GM12878 (cell line): Measurements from ENCODE around the gene SLC24A4. TPM values are rescaled to one million over a fixed set of nuclear protein-coding genes. Genes with fewer than 3 reads are reported as not detected.

ENCODE experiments used
- ATAC-seq: fragments of 200-7000 bp; cut with Tn5 transposase; 3 replicates; pipeline ENCODE4 v1.9.1; 2020; ENCODE audit warnings: mild to moderate bottlenecking, moderate library complexity
- BruUV-seq: library from RNA; stranded (reverse); fragments of 400-500 nt; replicated peaks from 2 replicates; lab custom pipeline; 2021; lab: Mats Ljungman, UMichigan
- CTCF ChIA-PET: fragments of 300-600 bp; sonication (Branson Sonifier 250); formaldehyde crosslinking; extraction: SDS; loops from one replicate; lab custom pipeline; 2021; ENCODE audit warnings: inconsistent platforms; lab: Yijun Ruan, JAX
- POLR2A ChIA-PET: fragments of 350-600 bp; formaldehyde crosslinking; extraction: SDS; loops from one replicate; lab custom pipeline; 2021; ENCODE audit warnings: inconsistent platforms; lab: Charles Lee
- RAD21 ChIA-PET: fragments of 300-600 bp; sonication (Branson Sonifier 250); formaldehyde crosslinking; loops from one replicate; lab custom pipeline; 2023; ENCODE audit warnings: antibody characterized with exemption; ENCODE audit not compliant: unreplicated experiment; lab: Charles Lee
- SMC1A ChIA-PET: fragments of 300-600 bp; sonication (Branson Sonifier 250); formaldehyde crosslinking; loops from one replicate; lab custom pipeline; 2023; ENCODE audit not compliant: unreplicated experiment, uncharacterized antibody; lab: Charles Lee
- DNase-seq: peaks from one replicate; pipeline ENCODE4 v3.0.0-alpha.2; 2011; ENCODE audit warnings: low read depth, low spot score
- FAIRE-seq: peaks from 3 replicates; lab custom pipeline; 2011; peaks lifted over from hg19 to GRCh38; lab: Jason Lieb, UNC
- H2AFZ ChIP-seq: 2 replicates; pipeline ENCODE4 v1.6.0; 2011; ENCODE audit warnings: low read depth, low read length, control low read depth; ENCODE audit not compliant: control insufficient read depth
- H3K27ac ChIP-seq: 2 replicates; pipeline ENCODE4 v1.5.1; 2011; ENCODE audit warnings: control low read depth; ENCODE audit not compliant: control insufficient read depth, insufficient read depth
- H3K27me3 ChIP-seq, 2 experiments: replicated peaks in 1 of 2; 2 replicates each; pipeline versions ENCODE4 v1.6.0 to v1.6.1; 2011; ENCODE audit warnings: low read length in 1 of 2; ENCODE audit not compliant: control insufficient read depth in 2 of 2, insufficient read depth in 2 of 2
- H3K36me3 ChIP-seq, 2 experiments: 2 replicates each; pipeline ENCODE4 v1.5.1; 2011; ENCODE audit warnings: low read length in 1 of 2; ENCODE audit not compliant: control insufficient read depth in 2 of 2, insufficient read depth in 2 of 2
- H3K4me1 ChIP-seq: 2 replicates; pipeline ENCODE4 v1.6.1; 2011; ENCODE audit warnings: mild to moderate bottlenecking, low read length, moderate library complexity, mixed read lengths; ENCODE audit not compliant: control insufficient read depth, insufficient read depth
- H3K4me2 ChIP-seq: 2 replicates; pipeline ENCODE4 v1.6.0; 2011; ENCODE audit warnings: control low read depth; ENCODE audit not compliant: control insufficient read depth, insufficient read depth
- H3K4me3 ChIP-seq: fragments of 200-600 bp; sonication (generic); 2 replicates; pipeline ENCODE4 v1.5.1; 2016
- H3K79me2 ChIP-seq: 2 replicates; pipeline ENCODE4 v1.6.0; 2011; ENCODE audit warnings: low read length; ENCODE audit not compliant: control insufficient read depth, insufficient read depth
- H3K9ac ChIP-seq: 2 replicates; pipeline ENCODE4 v1.8.0; 2011; ENCODE audit warnings: low read length, control low read depth, mixed read lengths; ENCODE audit not compliant: control insufficient read depth, insufficient read depth
- H3K9me3 ChIP-seq: replicated peaks from 3 replicates; pipeline ENCODE4 v1.5.1; 2011; ENCODE audit warnings: mild to moderate bottlenecking, low read length; ENCODE audit not compliant: control insufficient read depth, insufficient read depth
- H4K20me1 ChIP-seq: 2 replicates; pipeline ENCODE4 v1.6.0; 2011; ENCODE audit not compliant: control insufficient read depth, insufficient read depth
- CBFB ChIP-seq: IDR thresholded peaks from 2 replicates; pipeline ENCODE4 v1.6.1; 2016; ENCODE audit warnings: antibody characterized with exemption, low read depth
- CREM ChIP-seq: IDR thresholded peaks from 2 replicates; pipeline ENCODE4 v1.6.1; 2014; ENCODE audit warnings: antibody characterized with exemption, low read depth
- EZH2 ChIP-seq: IDR thresholded peaks from 2 replicates; pipeline ENCODE4 v1.6.1; 2012; ENCODE audit warnings: low read depth, mild to moderate bottlenecking, control low read depth, inconsistent platforms, low read length, borderline replicate concordance; ENCODE audit not compliant: control insufficient read depth
- HSF1 ChIP-seq: fragments of 150-350 bp; IDR thresholded peaks from 2 replicates; pipeline ENCODE4 v1.6.1; 2014; ENCODE audit warnings: mild to moderate bottlenecking, low read depth, low read length
- MEF2B ChIP-seq: fragments of 450-650 bp; IDR thresholded peaks from 2 replicates; pipeline ENCODE4 v1.6.1; 2018; ENCODE audit warnings: mild to moderate bottlenecking, moderate library complexity; ENCODE audit not compliant: partially characterized antibody, poor library complexity, severe bottlenecking
- SREBF1 ChIP-seq: IDR thresholded peaks from 2 replicates; pipeline ENCODE4 v1.6.1; 2012; ENCODE audit warnings: mild to moderate bottlenecking, low read length
- ZBTB11 ChIP-seq: fragments of 450-650 bp; formaldehyde crosslinking; IDR thresholded peaks from 2 replicates; pipeline ENCODE4 v1.5.0; 2022; ENCODE audit warnings: mild to moderate bottlenecking, missing genetic modification characterization
- ZNF24 ChIP-seq: fragments of 450-650 bp; IDR thresholded peaks from 2 replicates; pipeline ENCODE4 v1.6.1; 2017; ENCODE audit warnings: antibody characterized with exemption, mild to moderate bottlenecking
- ZNF274 ChIP-seq: IDR thresholded peaks from one replicate; pipeline ENCODE4 v1.8.0; 2011; ENCODE audit not compliant: insufficient read length, insufficient read depth
- ZNF384 ChIP-seq: IDR thresholded peaks from 2 replicates; pipeline ENCODE4 v1.6.1; 2012; ENCODE audit warnings: low read depth, mild to moderate bottlenecking, low read length, improper control_type of control experiment, borderline replicate concordance
- WGBS: methylation state at CpG from one replicate; pipeline ENCODE4 v1.1.6; 2016; ENCODE audit warnings: low lambda C conversion rate; ENCODE audit not compliant: insufficient replicate concordance, insufficient coverage; ENCODE audit errors: missing lambda C conversion rate; 5-methylcytosine and 5-hydroxymethylcytosine counted together
- in situ Hi-C: fragments of 300-500 bp; cut with MboI; formaldehyde crosslinking; loops from 9 replicates; pipeline ENCODE4 v1.14.3; 2018; ENCODE audit warnings: mixed read lengths
- intact Hi-C: fragments of 100-400 bp; cut with micrococcal nuclease; formaldehyde crosslinking; loops from one replicate; pipeline ENCODE4 v1.14.2; 2022; ENCODE audit not compliant: unreplicated experiment
- polyA plus RNA-seq, 11 experiments: library from polyadenylated mRNA; depleted of rRNA in 4 of 11; unstranded in 6 of 11; stranded (reverse) in 5 of 11; fragments of >200 nt; fragmentation: Nextera tagmentation in 4 of 11; fragmentation: Illumina TruSeq in 1 of 11; extraction: Ambion mirVana in 4 of 11; extraction: Trizol in 1 of 11; gene quantifications; 1 replicate in 1 of 11; 2 replicates in 10 of 11; pipeline versions ENCODE4 v1.2.1 to v1.2.3, GENCODE V29; 2011 to 2016; ENCODE audit warnings: inconsistent platforms in 2 of 11, missing spikeins in 2 of 11, low read depth in 1 of 11
- total RNA-seq, 4 experiments: library from RNA; depleted of rRNA in 3 of 4; stranded (reverse); fragments of >200 nt in 3 of 4; fragmentation: Illumina TruSeq in 1 of 4; extraction: Trizol in 1 of 4; gene quantifications; 2 replicates each; pipeline versions ENCODE4 v1.2.1 to v1.2.3, GENCODE V29; 2013 to 2021

SLC24A4 gene
- total and polyA plus RNA-seq, 10 of the 15 experiments (the other 5 are each of a cell fraction or from before 2014, with no cell fraction given): under 0.01 to 0.46 (median 0.04) TPM; not detected in 5

- TF ChIP-seq ZBTB11 (no peak), ZNF274 (no peak), SREBF1 (no peak), HSF1 (no peak)
Measured at GRCh38 chr14:92471919-92472318, 149.0 kb downstream of the SLC24A4 start (continued).

GRCh38 chr14:92472860-92473259, 149.9 kb downstream of the SLC24A4 start:
- WGBS: 39% methylated on average over 1 of the region's 1 CpG
- H3K27ac ChIP-seq: no peak overlapping the region
- no peaks in the 10 kb centered on the region for H3K79me2 ChIP-seq
- DNase-seq (no peak), ATAC-seq (no peak; the same call in 2 of the 3 replicates), FAIRE-seq (no peak)
- H3K36me3 ChIP-seq: no peaks in the 10 kb centered on the region
- no peak overlapping the region for H3K4me3 ChIP-seq
- H2AFZ ChIP-seq: no peak overlapping the region
- in situ Hi-C loops (no loop called here), intact Hi-C loops (no loop called here)
- no peak overlapping the region for H3K9ac ChIP-seq
- ChIA-PET SMC1A (interaction anchor here (1.5 kb wide), 1 partner anchor 12 kb away, joined by 10 read pairs; no protein-coding TSS in a partner anchor), POLR2A (no interaction called here), RAD21 (interaction anchor here (1.4 kb wide), 1 partner anchor 46 kb away, joined by 4 read pairs; no protein-coding TSS in a partner anchor), CTCF (interaction anchor here (3.0 kb wide), 1 partner anchor 12 kb away, joined by 14 read pairs; no protein-coding TSS in a partner anchor)
- H3K4me1 ChIP-seq: no peaks in the 10 kb centered on the region
- no peaks in the 10 kb centered on the region; the same call in 2 of the 3 replicates for H3K9me3 ChIP-seq
- no peak overlapping the region for H3K4me2 ChIP-seq
- H3K27me3 ChIP-seq: no peaks in the 10 kb centered on the region
- no peaks in the 10 kb centered on the region for H4K20me1 ChIP-seq
- no peak for TF ChIP-seq MEF2B
- TF ChIP-seq EZH2: no peak
- no peak for TF ChIP-seq HSF1
- TF ChIP-seq CREM: no peak
- no peak for TF ChIP-seq ZNF384
- TF ChIP-seq ZNF24: no peak
- TF ChIP-seq CBFB: no peak
- no TSS peak for BruUV-seq
